Astrocyte (in vitro differentiated cells and primary cell): ENCODE results near the gene FNDC8.

Experiments used
- CTCF ChIP-seq: IDR thresholded peaks from 2 replicates; pipeline ENCODE4 v1.5.1; 2011; ENCODE audit warnings: low read depth, mild to moderate bottlenecking, inconsistent platforms, low read length, moderate library complexity; ENCODE audit not compliant: insufficient read depth
- EZH2 ChIP-seq: IDR thresholded peaks from 2 replicates; pipeline ENCODE4 v1.6.1; 2012; ENCODE audit warnings: mild to moderate bottlenecking, low read length, inconsistent platforms; ENCODE audit not compliant: insufficient read depth

- TF ChIP-seq CTCF (no peak), EZH2 (no peak)
Measured at GRCh38 chr17:35084987-35085386, 36.4 kb upstream of the FNDC8 start.
